HEK293 (cell line): ENCODE data around the gene CASKIN1.

Experiments used
- CTCF ChIA-PET: fragments of 350-600 bp; formaldehyde crosslinking; extraction: SDS; loops from one replicate; lab custom pipeline; 2021; ENCODE audit warnings: antibody characterized with exemption; lab: Yijun Ruan, JAX
- POLR2A ChIA-PET: fragments of 300-600 bp; formaldehyde crosslinking; extraction: SDS; loops from one replicate; lab custom pipeline; 2020; ENCODE audit warnings: antibody characterized with exemption, inconsistent platforms; lab: Yijun Ruan, JAX
- H3K27ac ChIP-seq: fragments of 200-500 bp; sonication (Bioruptor generic); 2 replicates; pipeline ENCODE4 v1.5.1; 2014; ENCODE audit warnings: low read depth, low read length, control low read depth, inconsistent platforms; ENCODE audit errors: extremely low read depth
- H3K36me3 ChIP-seq, 2 experiments: fragments of 200-500 bp in 1 of 2; sonication (Bioruptor generic) in 1 of 2; 1 replicate in 1 of 2; 2 replicates in 1 of 2; pipeline ENCODE4 v1.5.1; 2014 to 2017; ENCODE audit warnings: inconsistent platforms in 2 of 2, low read length in 2 of 2; ENCODE audit not compliant: control insufficient read depth in 2 of 2, insufficient read depth in 1 of 2
- H3K4me1 ChIP-seq: fragments of 200-500 bp; sonication (Bioruptor generic); 2 replicates; pipeline ENCODE4 v1.5.1; 2014; ENCODE audit warnings: mild to moderate bottlenecking, low read length, inconsistent platforms; ENCODE audit not compliant: control insufficient read depth, insufficient read depth
- H3K4me3 ChIP-seq: 2 replicates; pipeline ENCODE4 v1.5.1; 2011; ENCODE audit warnings: low read depth, mild to moderate bottlenecking, control low read depth, low read length, moderate library complexity
- H3K9me3 ChIP-seq: fragments of 200-500 bp; sonication (Bioruptor generic); 2 replicates; pipeline ENCODE4 v1.5.1; 2014; ENCODE audit warnings: low read depth, low read length, inconsistent platforms; ENCODE audit not compliant: control insufficient read depth, insufficient read depth
- EGR2 ChIP-seq: fragments of 450-650 bp; formaldehyde crosslinking; IDR thresholded peaks from 2 replicates; pipeline ENCODE4 v1.5.1; 2016; ENCODE audit warnings: low read depth, missing biosample characterization, missing genetic modification characterization
- ZEB2 ChIP-seq: fragments of 450-650 bp; formaldehyde crosslinking; IDR thresholded peaks from 2 replicates; pipeline ENCODE4 v1.5.1; 2016; ENCODE audit warnings: missing biosample characterization, missing genetic modification characterization
- ZIC2 ChIP-seq: fragments of 450-650 bp; formaldehyde crosslinking; IDR thresholded peaks from 2 replicates; pipeline ENCODE4 v1.5.1; 2016; ENCODE audit warnings: missing biosample characterization, missing genetic modification characterization
- ZNF169 ChIP-seq: fragments of 450-650 bp; formaldehyde crosslinking; IDR thresholded peaks from 2 replicates; pipeline ENCODE4 v1.5.1; 2016; ENCODE audit warnings: missing biosample characterization, missing genetic modification characterization
- ZNF175 ChIP-seq: fragments of 450-650 bp; formaldehyde crosslinking; IDR thresholded peaks from 2 replicates; pipeline ENCODE4 v1.5.1; 2016; ENCODE audit warnings: missing biosample characterization, missing genetic modification characterization
- ZNF223 ChIP-seq: fragments of 450-650 bp; formaldehyde crosslinking; IDR thresholded peaks from 2 replicates; pipeline ENCODE4 v1.5.1; 2016; ENCODE audit warnings: missing biosample characterization, missing genetic modification characterization
- ZNF239 ChIP-seq: fragments of 450-650 bp; formaldehyde crosslinking; IDR thresholded peaks from 2 replicates; pipeline ENCODE4 v1.5.1; 2016; ENCODE audit warnings: missing biosample characterization, missing genetic modification characterization
- ZNF302 ChIP-seq: fragments of 450-650 bp; formaldehyde crosslinking; IDR thresholded peaks from 2 replicates; pipeline ENCODE4 v1.5.1; 2016; ENCODE audit warnings: missing biosample characterization, missing genetic modification characterization, low read depth
- ZNF394 ChIP-seq: fragments of 450-650 bp; formaldehyde crosslinking; IDR thresholded peaks from 2 replicates; pipeline ENCODE4 v1.5.1; 2016; ENCODE audit warnings: missing biosample characterization, missing genetic modification characterization, mild to moderate bottlenecking, moderate library complexity, borderline replicate concordance
- ZNF510 ChIP-seq: fragments of 450-650 bp; formaldehyde crosslinking; IDR thresholded peaks from 2 replicates; pipeline ENCODE4 v1.5.1; 2018; ENCODE audit warnings: mild to moderate bottlenecking, missing genetic modification characterization, missing biosample characterization; ENCODE audit not compliant: insufficient replicate concordance
- ZNF585B ChIP-seq: fragments of 450-650 bp; formaldehyde crosslinking; IDR thresholded peaks from 2 replicates; pipeline ENCODE4 v1.5.1; 2016; ENCODE audit warnings: missing biosample characterization, missing genetic modification characterization
- ZNF596 ChIP-seq: fragments of 450-650 bp; IDR thresholded peaks from 2 replicates; pipeline ENCODE4 v1.5.0; 2018; ENCODE audit warnings: missing biosample characterization, mild to moderate bottlenecking, missing genetic modification characterization, moderate library complexity
- ZNF600 ChIP-seq: fragments of 450-650 bp; formaldehyde crosslinking; IDR thresholded peaks from 2 replicates; pipeline ENCODE4 v1.5.1; 2016; ENCODE audit warnings: missing biosample characterization, missing genetic modification characterization
- ZNF623 ChIP-seq: fragments of 450-650 bp; formaldehyde crosslinking; IDR thresholded peaks from 2 replicates; pipeline ENCODE4 v1.5.1; 2016; ENCODE audit warnings: missing biosample characterization, missing genetic modification characterization
- ZNF660 ChIP-seq: fragments of 450-650 bp; IDR thresholded peaks from 2 replicates; pipeline ENCODE4 v1.5.1; 2018; ENCODE audit warnings: missing biosample characterization, mild to moderate bottlenecking, missing genetic modification characterization
- ZNF777 ChIP-seq: fragments of 450-650 bp; formaldehyde crosslinking; IDR thresholded peaks from 2 replicates; pipeline ENCODE4 v1.5.1; 2017; ENCODE audit warnings: missing biosample characterization, missing genetic modification characterization, borderline replicate concordance
- TF ChIP-seq, protein P1 (sequence below): fragments of 450-650 bp; formaldehyde crosslinking; IDR thresholded peaks from 2 replicates; pipeline ENCODE4 v1.5.1; 2016; ENCODE audit warnings: missing biosample characterization, missing genetic modification characterization
- TF ChIP-seq, protein P2 (sequence below): fragments of 450-650 bp; formaldehyde crosslinking; conservative IDR thresholded peaks from 2 replicates; pipeline ENCODE4 v1.5.1; 2016; ENCODE audit warnings: low read depth, missing biosample characterization, missing genetic modification characterization
- TF ChIP-seq, protein P3 (sequence below): fragments of 450-650 bp; formaldehyde crosslinking; IDR thresholded peaks from 2 replicates; pipeline ENCODE4 v1.5.1; 2017; ENCODE audit warnings: missing biosample characterization, missing genetic modification characterization
- TF ChIP-seq, protein P4 (sequence below): IDR thresholded peaks from 2 replicates; pipeline ENCODE4 v1.6.1; 2011; ENCODE audit warnings: mild to moderate bottlenecking, low read depth, low read length, borderline replicate concordance
- TF ChIP-seq, protein P5 (sequence below): fragments of 450-650 bp; formaldehyde crosslinking; IDR thresholded peaks from 2 replicates; pipeline ENCODE4 v1.5.0; 2017; ENCODE audit warnings: missing biosample characterization, missing genetic modification characterization, borderline replicate concordance
- TF ChIP-seq, protein P6 (sequence below): fragments of 450-650 bp; formaldehyde crosslinking; IDR thresholded peaks from 2 replicates; pipeline ENCODE4 v1.5.1; 2017; ENCODE audit warnings: missing biosample characterization, missing genetic modification characterization

Gene CASKIN1

DNA sequence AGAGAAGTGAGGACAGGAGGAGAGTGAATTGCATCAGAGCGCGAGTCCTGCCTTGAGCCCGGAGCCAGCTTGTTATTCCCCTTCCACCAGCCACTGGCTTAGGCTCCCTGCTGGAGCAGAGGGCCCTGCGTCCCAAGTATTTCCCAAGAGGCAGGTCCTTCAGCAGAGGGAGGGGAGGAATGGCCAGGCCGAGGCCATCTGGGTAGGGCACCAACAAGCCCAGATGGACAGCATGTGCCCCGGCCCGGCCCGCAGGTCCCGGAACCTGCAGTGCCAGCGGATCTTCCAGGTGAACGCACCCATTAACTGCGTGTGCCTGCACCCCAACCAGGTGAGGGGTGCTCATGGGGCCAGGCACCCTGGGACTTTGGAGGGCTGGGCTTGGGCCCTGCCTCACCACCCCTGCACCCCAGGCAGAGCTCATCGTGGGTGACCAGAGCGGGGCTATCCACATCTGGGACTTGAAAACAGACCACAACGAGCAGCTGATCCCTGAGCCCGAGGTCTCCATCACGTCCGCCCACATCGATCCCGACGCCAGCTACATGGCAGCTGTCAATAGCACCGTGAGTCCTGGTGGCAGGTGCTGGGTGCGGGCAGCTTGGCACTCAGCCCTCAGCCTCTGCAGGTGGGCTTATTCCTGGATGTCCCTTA, 10.5 kb upstream of the CASKIN1 start:
- Histone ChIP-seq H3K9me3 (no peaks in the 10 kb centered on the region), H3K4me1 (no peaks in the 10 kb centered on the region), H3K4me3 (no peak overlapping the region), H3K36me3 (peaks cover 0 to 38% of the 10 kb centered on the region in 2 experiments; a peak in 1 of 3 replicates), H3K27ac (peak overlapping the region; percentile 90)
- POLR2A ChIA-PET, result interaction anchor here (0.6 to 4.3 kb wide), 7 partner anchors 8 to 134 kb away, joined by 3 to 22 read pairs (median 5); partner anchors contain the start of genes ABCA3, DNASE1L2, PGP and TRAF7
- CTCF ChIA-PET, result no interaction called here
- TF ChIP-seq ZNF175 (no peak), EGR2 (tag by site-specific recombination) (no peak), ZNF239 (no peak), ZNF510 (tag by site-specific recombination) (no peak), ZNF302 (tag by site-specific recombination) (no peak), ZNF777 (tag by site-specific recombination) (no peak), ZNF596 (tag by site-specific recombination) (no peak), ZNF623 (tag by site-specific recombination) (no peak), ZNF660 (tag by site-specific recombination) (peak; percentile 43; the same call in 1 of the 2 replicates), ZEB2 (tag by site-specific recombination) (0 out of 2 replicates have a peak, but pooled peaks have one; percentile 20), ZNF585B (tag by site-specific recombination) (no peak), ZNF223 (tag by site-specific recombination) (peak; percentile 32; the same call in 1 of the 2 replicates), ZIC2 (tag by site-specific recombination) (no peak), ZNF600 (peak; percentile 45), ZNF169 (tag by site-specific recombination) (no peak), ZNF394 (0 out of 2 replicates have a peak, but pooled peaks have one; percentile 21)
- TF ChIP-seq, protein P1, sequence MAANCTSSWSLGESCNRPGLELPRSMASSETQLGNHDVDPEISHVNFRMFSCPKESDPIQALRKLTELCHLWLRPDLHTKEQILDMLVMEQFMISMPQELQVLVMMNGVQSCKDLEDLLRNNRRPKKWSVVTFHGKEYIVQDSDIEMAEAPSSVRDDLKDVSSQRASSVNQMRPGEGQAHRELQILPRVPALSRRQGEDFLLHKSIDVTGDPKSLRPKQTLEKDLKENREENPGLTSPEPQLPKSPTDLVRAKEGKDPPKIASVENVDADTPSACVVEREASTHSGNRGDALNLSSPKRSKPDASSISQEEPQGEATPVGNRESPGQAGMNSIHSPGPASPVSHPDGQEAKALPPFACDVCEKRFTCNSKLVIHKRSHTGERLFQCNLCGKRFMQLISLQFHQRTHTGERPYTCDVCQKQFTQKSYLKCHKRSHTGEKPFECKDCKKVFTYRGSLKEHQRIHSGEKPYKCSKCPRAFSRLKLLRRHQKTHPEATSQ (tag by site-specific recombination), result no peak
- TF ChIP-seq, protein P2, sequence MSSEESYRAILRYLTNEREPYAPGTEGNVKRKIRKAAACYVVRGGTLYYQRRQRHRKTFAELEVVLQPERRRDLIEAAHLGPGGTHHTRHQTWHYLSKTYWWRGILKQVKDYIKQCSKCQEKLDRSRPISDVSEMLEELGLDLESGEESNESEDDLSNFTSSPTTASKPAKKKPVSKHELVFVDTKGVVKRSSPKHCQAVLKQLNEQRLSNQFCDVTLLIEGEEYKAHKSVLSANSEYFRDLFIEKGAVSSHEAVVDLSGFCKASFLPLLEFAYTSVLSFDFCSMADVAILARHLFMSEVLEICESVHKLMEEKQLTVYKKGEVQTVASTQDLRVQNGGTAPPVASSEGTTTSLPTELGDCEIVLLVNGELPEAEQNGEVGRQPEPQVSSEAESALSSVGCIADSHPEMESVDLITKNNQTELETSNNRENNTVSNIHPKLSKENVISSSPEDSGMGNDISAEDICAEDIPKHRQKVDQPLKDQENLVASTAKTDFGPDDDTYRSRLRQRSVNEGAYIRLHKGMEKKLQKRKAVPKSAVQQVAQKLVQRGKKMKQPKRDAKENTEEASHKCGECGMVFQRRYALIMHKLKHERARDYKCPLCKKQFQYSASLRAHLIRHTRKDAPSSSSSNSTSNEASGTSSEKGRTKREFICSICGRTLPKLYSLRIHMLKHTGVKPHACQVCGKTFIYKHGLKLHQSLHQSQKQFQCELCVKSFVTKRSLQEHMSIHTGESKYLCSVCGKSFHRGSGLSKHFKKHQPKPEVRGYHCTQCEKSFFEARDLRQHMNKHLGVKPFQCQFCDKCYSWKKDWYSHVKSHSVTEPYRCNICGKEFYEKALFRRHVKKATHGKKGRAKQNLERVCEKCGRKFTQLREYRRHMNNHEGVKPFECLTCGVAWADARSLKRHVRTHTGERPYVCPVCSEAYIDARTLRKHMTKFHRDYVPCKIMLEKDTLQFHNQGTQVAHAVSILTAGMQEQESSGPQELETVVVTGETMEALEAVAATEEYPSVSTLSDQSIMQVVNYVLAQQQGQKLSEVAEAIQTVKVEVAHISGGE (tag by site-specific recombination), result no peak
- TF ChIP-seq, protein P3, sequence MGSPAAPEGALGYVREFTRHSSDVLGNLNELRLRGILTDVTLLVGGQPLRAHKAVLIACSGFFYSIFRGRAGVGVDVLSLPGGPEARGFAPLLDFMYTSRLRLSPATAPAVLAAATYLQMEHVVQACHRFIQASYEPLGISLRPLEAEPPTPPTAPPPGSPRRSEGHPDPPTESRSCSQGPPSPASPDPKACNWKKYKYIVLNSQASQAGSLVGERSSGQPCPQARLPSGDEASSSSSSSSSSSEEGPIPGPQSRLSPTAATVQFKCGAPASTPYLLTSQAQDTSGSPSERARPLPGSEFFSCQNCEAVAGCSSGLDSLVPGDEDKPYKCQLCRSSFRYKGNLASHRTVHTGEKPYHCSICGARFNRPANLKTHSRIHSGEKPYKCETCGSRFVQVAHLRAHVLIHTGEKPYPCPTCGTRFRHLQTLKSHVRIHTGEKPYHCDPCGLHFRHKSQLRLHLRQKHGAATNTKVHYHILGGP (tag by site-specific recombination), result no peak
- TF ChIP-seq, protein P4, sequence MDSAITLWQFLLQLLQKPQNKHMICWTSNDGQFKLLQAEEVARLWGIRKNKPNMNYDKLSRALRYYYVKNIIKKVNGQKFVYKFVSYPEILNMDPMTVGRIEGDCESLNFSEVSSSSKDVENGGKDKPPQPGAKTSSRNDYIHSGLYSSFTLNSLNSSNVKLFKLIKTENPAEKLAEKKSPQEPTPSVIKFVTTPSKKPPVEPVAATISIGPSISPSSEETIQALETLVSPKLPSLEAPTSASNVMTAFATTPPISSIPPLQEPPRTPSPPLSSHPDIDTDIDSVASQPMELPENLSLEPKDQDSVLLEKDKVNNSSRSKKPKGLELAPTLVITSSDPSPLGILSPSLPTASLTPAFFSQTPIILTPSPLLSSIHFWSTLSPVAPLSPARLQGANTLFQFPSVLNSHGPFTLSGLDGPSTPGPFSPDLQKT, result no peak
- TF ChIP-seq, protein P5, sequence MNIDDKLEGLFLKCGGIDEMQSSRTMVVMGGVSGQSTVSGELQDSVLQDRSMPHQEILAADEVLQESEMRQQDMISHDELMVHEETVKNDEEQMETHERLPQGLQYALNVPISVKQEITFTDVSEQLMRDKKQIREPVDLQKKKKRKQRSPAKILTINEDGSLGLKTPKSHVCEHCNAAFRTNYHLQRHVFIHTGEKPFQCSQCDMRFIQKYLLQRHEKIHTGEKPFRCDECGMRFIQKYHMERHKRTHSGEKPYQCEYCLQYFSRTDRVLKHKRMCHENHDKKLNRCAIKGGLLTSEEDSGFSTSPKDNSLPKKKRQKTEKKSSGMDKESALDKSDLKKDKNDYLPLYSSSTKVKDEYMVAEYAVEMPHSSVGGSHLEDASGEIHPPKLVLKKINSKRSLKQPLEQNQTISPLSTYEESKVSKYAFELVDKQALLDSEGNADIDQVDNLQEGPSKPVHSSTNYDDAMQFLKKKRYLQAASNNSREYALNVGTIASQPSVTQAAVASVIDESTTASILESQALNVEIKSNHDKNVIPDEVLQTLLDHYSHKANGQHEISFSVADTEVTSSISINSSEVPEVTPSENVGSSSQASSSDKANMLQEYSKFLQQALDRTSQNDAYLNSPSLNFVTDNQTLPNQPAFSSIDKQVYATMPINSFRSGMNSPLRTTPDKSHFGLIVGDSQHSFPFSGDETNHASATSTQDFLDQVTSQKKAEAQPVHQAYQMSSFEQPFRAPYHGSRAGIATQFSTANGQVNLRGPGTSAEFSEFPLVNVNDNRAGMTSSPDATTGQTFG (tag by site-specific recombination), result no peak
- TF ChIP-seq, protein P6, sequence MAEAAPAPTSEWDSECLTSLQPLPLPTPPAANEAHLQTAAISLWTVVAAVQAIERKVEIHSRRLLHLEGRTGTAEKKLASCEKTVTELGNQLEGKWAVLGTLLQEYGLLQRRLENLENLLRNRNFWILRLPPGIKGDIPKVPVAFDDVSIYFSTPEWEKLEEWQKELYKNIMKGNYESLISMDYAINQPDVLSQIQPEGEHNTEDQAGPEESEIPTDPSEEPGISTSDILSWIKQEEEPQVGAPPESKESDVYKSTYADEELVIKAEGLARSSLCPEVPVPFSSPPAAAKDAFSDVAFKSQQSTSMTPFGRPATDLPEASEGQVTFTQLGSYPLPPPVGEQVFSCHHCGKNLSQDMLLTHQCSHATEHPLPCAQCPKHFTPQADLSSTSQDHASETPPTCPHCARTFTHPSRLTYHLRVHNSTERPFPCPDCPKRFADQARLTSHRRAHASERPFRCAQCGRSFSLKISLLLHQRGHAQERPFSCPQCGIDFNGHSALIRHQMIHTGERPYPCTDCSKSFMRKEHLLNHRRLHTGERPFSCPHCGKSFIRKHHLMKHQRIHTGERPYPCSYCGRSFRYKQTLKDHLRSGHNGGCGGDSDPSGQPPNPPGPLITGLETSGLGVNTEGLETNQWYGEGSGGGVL (tag by site-specific recombination), result no peak
